Progenitor cell of endocrine pancreas (in vitro differentiated cells): Measurements from ENCODE around the gene TTLL8. TPM values are rescaled to one million over a fixed set of nuclear protein-coding genes. Genes with fewer than 3 reads are reported as not detected.

ENCODE experiments used
- DNase-seq: peaks from one replicate; pipeline ENCODE4 v3.0.0; 2021; ENCODE audit warnings: low spot score; ENCODE audit not compliant: unreplicated experiment
- H3K27ac Mint-ChIP-seq: 2 replicates; pipeline ENCODE4 v1.8.0; 2021; ENCODE audit warnings: mild to moderate bottlenecking, moderate library complexity, mixed read lengths
- H3K27me3 Mint-ChIP-seq: 2 replicates; pipeline ENCODE4 v1.8.0; 2021; ENCODE audit warnings: mixed read lengths
- H3K36me3 Mint-ChIP-seq: 2 replicates; pipeline ENCODE4 v1.8.0; 2022; ENCODE audit warnings: mixed read lengths; ENCODE audit not compliant: insufficient read depth
- H3K4me1 Mint-ChIP-seq: 2 replicates; pipeline ENCODE4 v1.8.0; 2021; ENCODE audit warnings: low read depth, mixed read lengths
- H3K4me3 Mint-ChIP-seq: 2 replicates; pipeline ENCODE4 v1.8.0; 2021; ENCODE audit warnings: low read depth, mild to moderate bottlenecking, moderate library complexity, mixed read lengths
- H3K9me3 Mint-ChIP-seq: 2 replicates; pipeline ENCODE4 v1.8.0; 2021; ENCODE audit warnings: low read depth, mixed read lengths
- CTCF ChIP-seq: fragments of 200-600 bp; sonication (generic); IDR thresholded peaks from one replicate; pipeline ENCODE4 v1.5.0; 2021; ENCODE audit warnings: antibody characterized with exemption, mild to moderate bottlenecking; ENCODE audit not compliant: unreplicated experiment
- long read RNA-seq: library from polyadenylated mRNA; unstranded; transcript quantifications from one replicate; pipeline ENCODE4 v2.0.0, GENCODE V29; 2020
- total RNA-seq: library from RNA; stranded (reverse); gene quantifications from 2 replicates; pipeline ENCODE4 v1.2.1, GENCODE V29; 2021

TTLL8 gene
- total RNA-seq: not detected in 2 replicates
- long read RNA-seq: 0 reads

GRCh38 chr22:50058061-50058905 is at the start of gene TTLL8:
Gene TTLL8 (minus strand): TSS chr22:50058298.
- Mint-ChIP-seq H3K27me3 (peaks cover 9% of the 10 kb centered on the region), H3K9me3 (peaks cover 8% of the 10 kb centered on the region), H3K4me1 (peaks cover 26% of the 10 kb centered on the region), H3K4me3 (peak within 1 kb of the TSS; percentile 49), H3K36me3 (no peaks in the 10 kb centered on the region), H3K27ac (peak within 1 kb of the TSS; percentile 67)
- no peak for DNase-seq
- TF ChIP-seq CTCF: no peak

GRCh38 chr22:50107529-50107928 is 49.4 kb upstream of the TTLL8 start:
- H3K36me3 Mint-ChIP-seq: no peaks in the 10 kb centered on the region
- no peaks in the 10 kb centered on the region for H3K9me3 Mint-ChIP-seq
- H3K4me3 Mint-ChIP-seq: no peak overlapping the region
- TF ChIP-seq CTCF: no peak
- H3K4me1 Mint-ChIP-seq: no peaks in the 10 kb centered on the region
- DNase-seq: no peak
- no peak overlapping the region for H3K27ac Mint-ChIP-seq
- peaks cover 5% of the 10 kb centered on the region for H3K27me3 Mint-ChIP-seq

GRCh38 chr22:50105208-50106100 is 47.4 kb upstream of the TTLL8 start:
- TF ChIP-seq CTCF: no peak
- no peak for DNase-seq
- Mint-ChIP-seq H3K4me3 (no peak overlapping the region), H3K36me3 (no peaks in the 10 kb centered on the region), H3K4me1 (no peaks in the 10 kb centered on the region), H3K27ac (no peak overlapping the region), H3K27me3 (peaks cover 6% of the 10 kb centered on the region), H3K9me3 (no peaks in the 10 kb centered on the region)

- H3K27me3 Mint-ChIP-seq: peaks cover 6% of the 10 kb centered on the region
- H3K4me3 Mint-ChIP-seq: no peak overlapping the region
- H3K27ac Mint-ChIP-seq: no peak overlapping the region
- no peaks in the 10 kb centered on the region for H3K4me1 Mint-ChIP-seq
- no peaks in the 10 kb centered on the region for H3K9me3 Mint-ChIP-seq
- H3K36me3 Mint-ChIP-seq: no peaks in the 10 kb centered on the region
- no peak for DNase-seq
- TF ChIP-seq CTCF: no peak
Measured at GRCh38 chr22:50104141-50104544, 46.0 kb upstream of the TTLL8 start.

- H3K27ac Mint-ChIP-seq: no peak overlapping the region
- H3K9me3 Mint-ChIP-seq: no peaks in the 10 kb centered on the region
- H3K36me3 Mint-ChIP-seq: no peaks in the 10 kb centered on the region
- no peak overlapping the region for H3K4me3 Mint-ChIP-seq
- TF ChIP-seq CTCF: no peak
- DNase-seq: no peak
- no peaks in the 10 kb centered on the region for H3K4me1 Mint-ChIP-seq
- H3K27me3 Mint-ChIP-seq: peaks cover 6% of the 10 kb centered on the region
Measured at GRCh38 chr22:50102946-50103345, 44.8 kb upstream of the TTLL8 start.
